Thyroid gland (tissue), 4 donors: ENCODE results near the gene POLR1A. TPM values are rescaled to one million over a fixed set of nuclear protein-coding genes. Genes with fewer than 3 reads are reported as not detected.
A peak's percentile ranks its signal among the peaks of the same experiment; 100 is the strongest.

Experiments used
- DNase-seq, 2 donors: peaks; one replicate each; pipeline ENCODE4 v3.0.0-alpha.2; 2019
- H3K27ac ChIP-seq, 3 donors: fragments of 200-600 bp; sonication (generic); 1 replicate in 2 of 3; 2 replicates in 1 of 3; pipeline ENCODE4 v1.5.1; 2016 to 2019; ENCODE audit warnings: mild to moderate bottlenecking in 1 of 3, moderate library complexity in 1 of 3
- H3K27me3 ChIP-seq: fragments of 200-600 bp; sonication (generic); one replicate; pipeline ENCODE4 v1.5.1; 2019
- H3K36me3 ChIP-seq, 2 donors: fragments of 200-600 bp; sonication (generic); one replicate each; pipeline ENCODE4 v1.5.1; 2016 to 2019
- H3K4me1 ChIP-seq, 2 donors: fragments of 200-600 bp; sonication (generic); one replicate each; pipeline ENCODE4 v1.5.1; 2017 to 2019
- H3K4me3 ChIP-seq, 3 donors: fragments of 200-600 bp; sonication (generic); replicated peaks in 1 of 3; 1 replicate in 2 of 3; 2 replicates in 1 of 3; pipeline ENCODE4 v1.5.1; 2016; ENCODE audit warnings: mild to moderate bottlenecking in 1 of 3
- H3K9me3 ChIP-seq: fragments of 200-600 bp; sonication (generic); one replicate; pipeline ENCODE4 v1.5.1; 2017
- POLR2A ChIP-seq, 2 donors: fragments of 450-650 bp; IDR thresholded peaks; one replicate each; pipeline ENCODE4 v1.6.1; 2017; ENCODE audit warnings: antibody characterized with exemption in 2 of 2, mild to moderate bottlenecking in 2 of 2, moderate library complexity in 1 of 2
- WGBS, 2 donors: methylation state at CpG; one replicate each; pipeline ENCODE4 v1.1.5; 2017; 5-methylcytosine and 5-hydroxymethylcytosine counted together
- intact Hi-C: fragments of 100-400 bp; cut with DNase I; formaldehyde crosslinking; loops from one replicate; pipeline ENCODE4 v1.15.1; 2023
- total RNA-seq, 4 donors: library from RNA; depleted of rRNA; stranded (reverse); fragments of >200 nt; gene quantifications; one replicate each; pipeline ENCODE4 v1.2.3, GENCODE V29; 2016
- TF ChIP-seq, protein P1 (sequence below), 6 experiments: fragments of 200-600 bp in 3 of 6; fragments of 450-650 bp in 3 of 6; sonication (generic) in 3 of 6; IDR thresholded peaks; one replicate each; pipeline ENCODE4 v1.5.1; 2016 to 2019; ENCODE audit warnings: antibody characterized with exemption in 6 of 6, mild to moderate bottlenecking in 2 of 6, inconsistent platforms in 1 of 6, moderate library complexity in 1 of 6

Gene POLR1A
- total RNA-seq, 4 donors from 2014 or later = 13.5 to 32.6 (median 24.1) TPM

DNA sequence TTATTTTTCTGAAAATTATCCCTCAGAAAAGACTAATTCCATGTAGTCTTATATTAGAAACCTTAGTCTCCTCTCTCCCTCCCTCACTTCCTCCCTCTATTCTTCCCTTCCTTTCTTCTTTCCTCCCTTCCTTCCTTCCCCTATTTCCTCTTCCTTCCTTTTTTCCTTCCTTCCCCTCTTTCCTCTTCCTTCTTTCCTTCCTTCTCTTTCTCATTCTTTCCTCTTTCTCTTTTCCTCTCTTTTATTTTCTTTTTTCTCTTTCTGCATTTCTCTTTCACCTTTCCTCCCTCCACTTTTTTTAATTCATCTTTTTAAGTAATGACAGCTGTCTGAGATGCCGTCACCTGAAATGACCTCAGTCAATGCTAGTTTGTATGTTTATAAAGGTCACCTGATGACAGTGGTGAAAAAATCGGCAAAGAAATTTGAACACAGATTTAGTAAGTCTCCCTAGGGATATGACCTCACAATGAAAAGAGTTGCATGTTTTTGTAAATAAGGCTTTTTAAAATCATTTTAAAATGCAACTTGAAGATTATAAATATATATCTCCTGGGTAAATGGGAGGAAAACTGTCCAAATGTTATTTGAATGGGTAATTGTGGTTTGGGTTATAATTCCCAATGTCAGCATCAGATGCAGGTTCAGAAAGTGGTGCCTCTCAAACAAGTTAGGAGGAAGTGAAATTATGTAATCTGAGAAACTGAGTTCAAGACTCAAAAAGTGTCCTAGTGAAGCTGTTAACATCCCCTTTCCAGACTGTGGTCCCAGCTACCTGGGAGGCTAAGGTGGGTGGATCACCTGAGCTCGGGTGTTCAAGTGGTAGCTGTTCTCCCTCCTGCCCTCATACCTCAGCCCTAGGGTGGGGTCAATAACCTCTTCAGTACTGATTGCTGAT lies 126.6 kb downstream of the POLR1A start:
- TF ChIP-seq POLR2A (IDR thresholded peaks at IDR 0.05) = no peak
- TF ChIP-seq, protein P1, sequence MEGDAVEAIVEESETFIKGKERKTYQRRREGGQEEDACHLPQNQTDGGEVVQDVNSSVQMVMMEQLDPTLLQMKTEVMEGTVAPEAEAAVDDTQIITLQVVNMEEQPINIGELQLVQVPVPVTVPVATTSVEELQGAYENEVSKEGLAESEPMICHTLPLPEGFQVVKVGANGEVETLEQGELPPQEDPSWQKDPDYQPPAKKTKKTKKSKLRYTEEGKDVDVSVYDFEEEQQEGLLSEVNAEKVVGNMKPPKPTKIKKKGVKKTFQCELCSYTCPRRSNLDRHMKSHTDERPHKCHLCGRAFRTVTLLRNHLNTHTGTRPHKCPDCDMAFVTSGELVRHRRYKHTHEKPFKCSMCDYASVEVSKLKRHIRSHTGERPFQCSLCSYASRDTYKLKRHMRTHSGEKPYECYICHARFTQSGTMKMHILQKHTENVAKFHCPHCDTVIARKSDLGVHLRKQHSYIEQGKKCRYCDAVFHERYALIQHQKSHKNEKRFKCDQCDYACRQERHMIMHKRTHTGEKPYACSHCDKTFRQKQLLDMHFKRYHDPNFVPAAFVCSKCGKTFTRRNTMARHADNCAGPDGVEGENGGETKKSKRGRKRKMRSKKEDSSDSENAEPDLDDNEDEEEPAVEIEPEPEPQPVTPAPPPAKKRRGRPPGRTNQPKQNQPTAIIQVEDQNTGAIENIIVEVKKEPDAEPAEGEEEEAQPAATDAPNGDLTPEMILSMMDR (IDR thresholded peaks at IDR 0.05) = no peak
- H3K9me3 ChIP-seq = no peaks in the 10 kb centered on the region
- intact Hi-C loops = no loop called here
- H3K36me3 ChIP-seq = no peaks in the 10 kb centered on the region
- H3K4me3 ChIP-seq = no peak overlapping the region
- H3K27ac ChIP-seq = peak overlapping the region; percentile 63 to 85 (median 69)
- 58 to 60% methylated on average over 3 of the region's 3 CpGs for WGBS, 2 donors
- H3K4me1 ChIP-seq = peaks cover 52 to 70% of the 10 kb centered on the region in 2 donors
- peak in 1 of 2 donors; percentile 29 for DNase-seq
- H3K27me3 ChIP-seq = no peaks in the 10 kb centered on the region

DNA sequence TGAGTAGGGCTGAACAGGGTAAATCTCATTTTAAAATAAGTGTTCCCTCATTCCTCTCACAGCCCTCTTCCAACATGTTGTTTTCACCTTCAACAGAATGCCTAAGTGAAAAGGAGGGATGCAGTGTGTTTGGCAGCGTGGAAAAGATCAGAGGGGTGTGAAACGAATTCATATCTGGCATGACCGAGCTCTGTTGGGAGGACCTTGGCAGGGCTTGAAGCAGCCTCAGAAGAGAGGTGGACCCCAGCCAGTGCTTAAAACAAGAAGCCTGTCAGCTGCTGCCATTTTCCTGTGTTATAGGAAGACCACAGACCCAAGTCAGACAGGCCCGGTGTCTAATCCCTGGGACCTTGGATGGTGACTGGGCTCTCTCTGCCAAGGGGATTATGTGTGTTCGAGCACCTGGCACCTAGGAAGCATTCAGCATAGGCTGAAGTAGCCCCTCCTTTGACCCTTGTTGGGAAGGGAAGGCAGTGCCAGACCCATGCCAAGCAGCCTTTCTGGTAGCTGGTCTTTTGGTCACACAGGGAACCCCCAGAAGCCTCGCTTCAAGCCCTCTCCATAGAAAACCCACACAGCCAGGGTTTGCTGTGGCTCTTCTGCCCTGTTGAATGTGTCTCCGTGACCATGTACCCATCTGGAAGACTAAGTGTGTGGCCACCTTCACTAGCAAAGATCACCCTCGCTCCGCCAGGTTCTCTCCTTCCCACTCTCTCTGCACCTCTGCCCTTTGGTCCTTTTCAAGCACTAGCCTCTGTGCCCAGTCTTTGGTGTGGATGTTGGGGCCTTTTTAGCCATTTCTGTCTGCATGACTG lies 129.4 kb downstream of the POLR1A start:
- H3K27ac ChIP-seq = peak overlapping the region; percentile 55 to 70 (median 62)
- intact Hi-C loops = no loop called here
- 67 to 77% methylated on average over 7 to 9 of the region's 9 CpGs for WGBS, 2 donors

GRCh38 chr2:85975581-85975980 lies 130.1 kb downstream of the POLR1A start:
- 62 to 72% methylated on average over 4 of the region's 4 CpGs for WGBS, 2 donors
- Histone ChIP-seq H3K4me3 (no peak overlapping the region), H3K27me3 (no peaks in the 10 kb centered on the region), H3K27ac (peak overlapping the region; percentile 55 to 70 (median 62)), H3K4me1 (peaks cover 40 to 50% of the 10 kb centered on the region in 2 donors), H3K36me3 (no peaks in the 10 kb centered on the region), H3K9me3 (no peaks in the 10 kb centered on the region)
- intact Hi-C loops = no loop called here
- peak; percentile 25 to 38 for DNase-seq
- TF ChIP-seq, protein P1 (IDR thresholded peaks at IDR 0.05) = no peak
- TF ChIP-seq POLR2A (IDR thresholded peaks at IDR 0.05) = no peak

More for the DNA sequence above, 129.4 kb downstream of the POLR1A start:
- Histone ChIP-seq H3K36me3 (no peaks in the 10 kb centered on the region), H3K27me3 (no peaks in the 10 kb centered on the region), H3K4me3 (no peak overlapping the region), H3K9me3 (no peaks in the 10 kb centered on the region), H3K4me1 (peaks cover 44 to 58% of the 10 kb centered on the region in 2 donors)
- TF ChIP-seq POLR2A (IDR thresholded peaks at IDR 0.05) = no peak
- TF ChIP-seq, protein P1 (IDR thresholded peaks at IDR 0.05) = no peak
- DNase-seq = peak; percentile 61 to 68

- no peaks in the 10 kb centered on the region for H3K27me3 ChIP-seq
- WGBS, 2 donors = 79 to 89% methylated on average over 1 of the region's 1 CpG
- no peaks in the 10 kb centered on the region for H3K9me3 ChIP-seq
- H3K4me3 ChIP-seq = no peak overlapping the region
- no peak for TF ChIP-seq POLR2A (IDR thresholded peaks at IDR 0.05)
- TF ChIP-seq, protein P1 (IDR thresholded peaks at IDR 0.05) = no peak
- H3K36me3 ChIP-seq = no peaks in the 10 kb centered on the region
- intact Hi-C loops = no loop called here
- no peak overlapping the region for H3K27ac ChIP-seq
- no peak for DNase-seq
- peaks cover 37 to 42% of the 10 kb centered on the region in 2 donors for H3K4me1 ChIP-seq
Observed at GRCh38 chr2:85974390-85974789, 131.3 kb downstream of the POLR1A start.
